Adipocyte (in vitro differentiated cells): Measurements from ENCODE around the gene EPGN.
A peak's percentile ranks its signal among the peaks of the same experiment; 100 is the strongest.
"Not testable (repeated sequence)": the region's sequence is repeated elsewhere in the genome, so short reads cannot be mapped to it uniquely, and the experiment has no call there.

ENCODE experiments used
- DNase-seq: peaks from one replicate; pipeline ENCODE4 v3.0.0-alpha.2; 2015; ENCODE audit warnings: low read depth
- H3K27me3 ChIP-seq: replicated peaks from 2 replicates; pipeline ENCODE4 v1.7.0; 2013; ENCODE audit warnings: mild to moderate bottlenecking, low read length, moderate library complexity; ENCODE audit not compliant: control insufficient read depth, insufficient read depth
- H3K36me3 ChIP-seq: 2 replicates; pipeline ENCODE4 v1.7.0; 2013; ENCODE audit warnings: low read length, mild to moderate bottlenecking, moderate library complexity; ENCODE audit not compliant: control insufficient read depth, insufficient read depth, severe bottlenecking
- H3K4me1 ChIP-seq: 2 replicates; pipeline ENCODE4 v1.7.0; 2013; ENCODE audit warnings: mild to moderate bottlenecking, low read length, moderate library complexity; ENCODE audit not compliant: control insufficient read depth, insufficient read depth
- H3K4me3 ChIP-seq: 2 replicates; pipeline ENCODE4 v1.7.0; 2013; ENCODE audit warnings: mild to moderate bottlenecking, low read length, moderate library complexity
- H3K9ac ChIP-seq: 2 replicates; pipeline ENCODE4 v1.7.0; 2013; ENCODE audit warnings: mild to moderate bottlenecking, low read length, moderate library complexity
- H3K9me3 ChIP-seq: 2 replicates; pipeline ENCODE4 v1.7.0; 2013; ENCODE audit warnings: mild to moderate bottlenecking, low read length, moderate library complexity; ENCODE audit not compliant: control insufficient read depth

The EPGN gene

GRCh38 chr4:74340421-74340820, 32.2 kb downstream of the EPGN start:
- not testable (repeated sequence) for H3K4me1 ChIP-seq, H3K9me3 ChIP-seq, H3K4me3 ChIP-seq, H3K36me3 ChIP-seq, H3K9ac ChIP-seq, H3K27me3 ChIP-seq, DNase-seq

- no peaks in the 10 kb centered on the region for H3K36me3 ChIP-seq
- peaks cover 3% of the 10 kb centered on the region for H3K4me1 ChIP-seq
- DNase-seq: no peak
- H3K9me3 ChIP-seq: peaks cover 7% of the 10 kb centered on the region
- H3K27me3 ChIP-seq: no peaks in the 10 kb centered on the region
- no peak overlapping the region for H3K9ac ChIP-seq
- no peak overlapping the region for H3K4me3 ChIP-seq
These were observed 35.8 kb downstream of the EPGN start for GRCh38 chr4:74344031-74344430.

- Histone ChIP-seq H3K27me3 (no peaks in the 10 kb centered on the region), H3K9ac (no peak overlapping the region), H3K36me3 (no peaks in the 10 kb centered on the region), H3K9me3 (no peaks in the 10 kb centered on the region), H3K4me3 (no peak overlapping the region), H3K4me1 (no peaks in the 10 kb centered on the region)
- DNase-seq: no peak
These were observed 45.6 kb downstream of the EPGN start for GRCh38 chr4:74353858-74354257.

GRCh38 chr4:74357965-74358364, 49.7 kb downstream of the EPGN start:
- Histone ChIP-seq H3K9me3 (no peaks in the 10 kb centered on the region), H3K4me3 (no peak overlapping the region), H3K9ac (no peak overlapping the region), H3K4me1 (no peaks in the 10 kb centered on the region), H3K36me3 (no peaks in the 10 kb centered on the region), H3K27me3 (no peaks in the 10 kb centered on the region)
- no peak for DNase-seq

GRCh38 chr4:74361671-74362070, 53.4 kb downstream of the EPGN start:
- Histone ChIP-seq H3K27me3 (no peaks in the 10 kb centered on the region), H3K36me3 (no peaks in the 10 kb centered on the region), H3K9me3 (no peaks in the 10 kb centered on the region), H3K4me1 (peaks cover 8% of the 10 kb centered on the region), H3K9ac (no peak overlapping the region), H3K4me3 (no peak overlapping the region)
- no peak for DNase-seq

GRCh38 chr4:74362347-74362746, 54.1 kb downstream of the EPGN start:
- Histone ChIP-seq H3K4me1 (peaks cover 10% of the 10 kb centered on the region), H3K9me3 (no peaks in the 10 kb centered on the region), H3K9ac (no peak overlapping the region), H3K36me3 (no peaks in the 10 kb centered on the region), H3K27me3 (no peaks in the 10 kb centered on the region), H3K4me3 (no peak overlapping the region)
- DNase-seq: no peak

GRCh38 chr4:74364256-74364651, 56.0 kb downstream of the EPGN start:
- Histone ChIP-seq H3K36me3 (no peaks in the 10 kb centered on the region), H3K4me1 (peaks cover 10% of the 10 kb centered on the region), H3K9me3 (no peaks in the 10 kb centered on the region), H3K9ac (no peak overlapping the region), H3K4me3 (peak overlapping the region; percentile 84), H3K27me3 (no peaks in the 10 kb centered on the region)
- DNase-seq: no peak

GRCh38 chr4:74364652-74365491, 56.6 kb downstream of the EPGN start, which contains the start of gene EREG:
TSS of gene EREG (plus strand) at chr4:74365145. CDS start at chr4:74365309, 164 bp downstream.
- Histone ChIP-seq H3K9me3 (no peaks in the 10 kb centered on the region), H3K27me3 (no peaks in the 10 kb centered on the region), H3K36me3 (no peaks in the 10 kb centered on the region), H3K4me3 (peak within 1 kb of the TSS; percentile 84), H3K4me1 (peaks cover 10% of the 10 kb centered on the region), H3K9ac (peak within 1 kb of the TSS; percentile 50)
- peak; percentile 60 for DNase-seq

- DNase-seq: no peak
These were observed 57.5 kb downstream of the EPGN start for GRCh38 chr4:74365761-74366160.

More at GRCh38 chr4:74365761-74366160, 57.5 kb downstream of the EPGN start:
- Histone ChIP-seq H3K9ac (no peak overlapping the region), H3K27me3 (no peaks in the 10 kb centered on the region), H3K36me3 (no peaks in the 10 kb centered on the region), H3K4me3 (peak overlapping the region; percentile 84), H3K4me1 (peaks cover 10% of the 10 kb centered on the region), H3K9me3 (no peaks in the 10 kb centered on the region)
